Chondrocyte (in vitro differentiated cells): ENCODE measurements around the gene RAB43. TPM values are rescaled to one million over a fixed set of nuclear protein-coding genes. Genes with fewer than 3 reads are reported as not detected.

Experiments used
- DNase-seq: peaks from one replicate; pipeline ENCODE4 v3.0.0; 2021; ENCODE audit warnings: mixed read lengths, low spot score
- H3K27ac Mint-ChIP-seq: one replicate; pipeline ENCODE4 v1.8.0; 2021; ENCODE audit warnings: mild to moderate bottlenecking, moderate library complexity, mixed read lengths; ENCODE audit not compliant: unreplicated experiment
- H3K27me3 Mint-ChIP-seq: 2 replicates; pipeline ENCODE4 v1.8.0; 2021; ENCODE audit warnings: low read depth, mixed read lengths
- H3K36me3 Mint-ChIP-seq: 2 replicates; pipeline ENCODE4 v1.8.0; 2021; ENCODE audit warnings: low read depth, mixed read lengths
- H3K4me1 Mint-ChIP-seq: 2 replicates; pipeline ENCODE4 v1.8.0; 2021; ENCODE audit warnings: low read depth, mild to moderate bottlenecking, mixed read lengths
- H3K4me3 Mint-ChIP-seq: one replicate; pipeline ENCODE4 v1.8.0; 2021; ENCODE audit warnings: mild to moderate bottlenecking, moderate library complexity, mixed read lengths; ENCODE audit not compliant: unreplicated experiment
- H3K9me3 Mint-ChIP-seq: 2 replicates; pipeline ENCODE4 v1.8.0; 2021; ENCODE audit warnings: low read depth, mixed read lengths
- total RNA-seq: library from RNA; stranded (reverse); gene quantifications from 3 replicates; pipeline ENCODE4 v1.2.1, GENCODE V29; 2021
- TF ChIP-seq, protein P1 (sequence below): fragments of 200-600 bp; sonication (generic); IDR thresholded peaks from 2 replicates; pipeline ENCODE4 v1.5.0; 2021; ENCODE audit warnings: antibody characterized with exemption, mild to moderate bottlenecking, moderate library complexity

Gene RAB43
- total RNA-seq, 1 donor from 2014 or later: 26.3 TPM

GRCh38 chr3:129119365-129120100 lies 2.1 kb downstream of the RAB43 start:
- Mint-ChIP-seq H3K4me1 (peaks cover 43% of the 10 kb centered on the region), H3K36me3 (peaks cover 5% of the 10 kb centered on the region), H3K9me3 (no peaks in the 10 kb centered on the region), H3K4me3 (peak overlapping the region; percentile 84), H3K27me3 (no peaks in the 10 kb centered on the region), H3K27ac (peak overlapping the region; percentile 92)
- TF ChIP-seq, protein P1, sequence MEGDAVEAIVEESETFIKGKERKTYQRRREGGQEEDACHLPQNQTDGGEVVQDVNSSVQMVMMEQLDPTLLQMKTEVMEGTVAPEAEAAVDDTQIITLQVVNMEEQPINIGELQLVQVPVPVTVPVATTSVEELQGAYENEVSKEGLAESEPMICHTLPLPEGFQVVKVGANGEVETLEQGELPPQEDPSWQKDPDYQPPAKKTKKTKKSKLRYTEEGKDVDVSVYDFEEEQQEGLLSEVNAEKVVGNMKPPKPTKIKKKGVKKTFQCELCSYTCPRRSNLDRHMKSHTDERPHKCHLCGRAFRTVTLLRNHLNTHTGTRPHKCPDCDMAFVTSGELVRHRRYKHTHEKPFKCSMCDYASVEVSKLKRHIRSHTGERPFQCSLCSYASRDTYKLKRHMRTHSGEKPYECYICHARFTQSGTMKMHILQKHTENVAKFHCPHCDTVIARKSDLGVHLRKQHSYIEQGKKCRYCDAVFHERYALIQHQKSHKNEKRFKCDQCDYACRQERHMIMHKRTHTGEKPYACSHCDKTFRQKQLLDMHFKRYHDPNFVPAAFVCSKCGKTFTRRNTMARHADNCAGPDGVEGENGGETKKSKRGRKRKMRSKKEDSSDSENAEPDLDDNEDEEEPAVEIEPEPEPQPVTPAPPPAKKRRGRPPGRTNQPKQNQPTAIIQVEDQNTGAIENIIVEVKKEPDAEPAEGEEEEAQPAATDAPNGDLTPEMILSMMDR: no peak
- DNase-seq: no peak

- H3K27ac Mint-ChIP-seq: no peak overlapping the region
- DNase-seq: no peak
- H3K9me3 Mint-ChIP-seq: no peaks in the 10 kb centered on the region
- H3K36me3 Mint-ChIP-seq: peaks cover 5% of the 10 kb centered on the region
- H3K4me1 Mint-ChIP-seq: peaks cover 43% of the 10 kb centered on the region
- no peaks in the 10 kb centered on the region for H3K27me3 Mint-ChIP-seq
- no peak overlapping the region for H3K4me3 Mint-ChIP-seq
- TF ChIP-seq, protein P1: no peak
Observed at GRCh38 chr3:129118745-129119144, 2.9 kb downstream of the RAB43 start.

DNA sequence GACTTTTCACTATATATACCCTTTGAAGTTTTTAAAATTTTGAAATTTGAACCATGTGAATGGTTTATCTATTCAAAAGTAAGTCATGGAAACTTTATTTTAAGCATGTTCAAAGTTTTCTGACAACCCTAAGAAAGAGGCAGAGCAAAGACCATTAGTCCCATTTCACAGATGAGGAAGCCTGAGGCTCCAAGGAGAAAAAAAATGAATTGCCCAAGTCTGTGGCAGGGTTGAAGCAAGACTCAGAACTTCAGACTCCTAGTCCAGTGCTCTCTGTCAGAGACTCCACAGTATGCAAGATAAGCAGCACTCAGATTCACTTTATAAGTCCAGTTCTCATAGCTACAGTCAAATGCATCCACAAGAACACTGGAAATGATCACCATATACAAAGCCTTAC lies 4.5 kb downstream of the RAB43 start:
- Mint-ChIP-seq H3K4me3 (no peak overlapping the region), H3K9me3 (no peaks in the 10 kb centered on the region), H3K27me3 (no peaks in the 10 kb centered on the region), H3K36me3 (peaks cover 5% of the 10 kb centered on the region), H3K27ac (no peak overlapping the region), H3K4me1 (peaks cover 48% of the 10 kb centered on the region)
- TF ChIP-seq, protein P1: no peak
- DNase-seq: no peak

GRCh38 chr3:129116482-129116946 lies 5.1 kb downstream of the RAB43 start:
- Mint-ChIP-seq H3K9me3 (no peaks in the 10 kb centered on the region), H3K36me3 (peaks cover 5% of the 10 kb centered on the region), H3K4me3 (no peak overlapping the region), H3K4me1 (peaks cover 48% of the 10 kb centered on the region), H3K27ac (peak overlapping the region; percentile 58), H3K27me3 (no peaks in the 10 kb centered on the region)
- TF ChIP-seq, protein P1: no peak
- no peak for DNase-seq

GRCh38 chr3:129114455-129114854 lies 7.1 kb downstream of the RAB43 start:
- TF ChIP-seq, protein P1: no peak
- peaks cover 37% of the 10 kb centered on the region for H3K4me1 Mint-ChIP-seq
- H3K27ac Mint-ChIP-seq: no peak overlapping the region
- no peak overlapping the region for H3K4me3 Mint-ChIP-seq
- no peak for DNase-seq
- H3K36me3 Mint-ChIP-seq: peaks cover 5% of the 10 kb centered on the region
- H3K9me3 Mint-ChIP-seq: no peaks in the 10 kb centered on the region
- no peaks in the 10 kb centered on the region for H3K27me3 Mint-ChIP-seq
